22Rv1 (cell line): Measurements from ENCODE around the gene PXYLP1.

Source experiments
- ZFX ChIP-seq: fragments of 450-650 bp; IDR thresholded peaks from 2 replicates; pipeline ENCODE4 v1.6.1; 2017; ENCODE audit warnings: antibody characterized with exemption, borderline replicate concordance
- TF ChIP-seq, protein P1 (sequence below): fragments of 450-650 bp; IDR thresholded peaks from 2 replicates; pipeline ENCODE4 v1.5.1; 2017; ENCODE audit warnings: mild to moderate bottlenecking

DNA sequence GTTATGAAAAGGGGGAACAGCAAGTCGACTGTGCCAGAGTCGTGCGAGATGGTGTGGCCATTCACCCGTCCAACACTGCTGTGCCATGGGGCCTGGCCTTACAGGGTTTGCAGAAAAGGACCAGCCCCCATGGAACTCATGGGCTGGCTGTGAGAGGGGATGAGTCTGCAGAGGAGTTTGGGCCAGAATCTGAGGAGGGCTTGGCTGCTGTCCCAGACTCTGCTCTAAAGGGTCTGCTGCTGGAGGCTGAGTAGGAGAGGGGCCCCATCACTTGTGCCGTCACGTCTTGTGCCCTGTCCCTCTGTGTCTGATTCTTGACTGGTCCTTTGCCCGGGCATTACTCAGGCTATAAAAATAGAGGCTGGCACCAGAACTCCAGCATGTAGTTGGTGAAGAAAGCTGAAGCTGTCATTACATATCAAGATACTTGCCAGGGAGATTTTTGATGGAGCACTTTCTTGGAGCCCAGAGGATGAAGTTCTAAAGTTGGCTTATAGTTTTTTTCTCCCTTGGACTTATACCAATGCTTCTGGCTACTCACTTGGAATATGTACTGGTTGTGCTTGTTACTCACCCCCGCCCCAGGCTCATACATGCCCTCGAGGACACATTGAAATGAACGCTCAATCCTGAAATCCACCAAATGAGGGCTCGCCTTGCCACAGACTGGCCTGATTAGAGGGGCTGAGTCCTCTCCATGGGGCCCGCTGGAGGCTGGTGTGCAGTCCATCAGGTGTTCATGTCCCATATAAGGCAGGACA is 10.2 kb downstream of the PXYLP1 start:
- TF ChIP-seq, protein P1, sequence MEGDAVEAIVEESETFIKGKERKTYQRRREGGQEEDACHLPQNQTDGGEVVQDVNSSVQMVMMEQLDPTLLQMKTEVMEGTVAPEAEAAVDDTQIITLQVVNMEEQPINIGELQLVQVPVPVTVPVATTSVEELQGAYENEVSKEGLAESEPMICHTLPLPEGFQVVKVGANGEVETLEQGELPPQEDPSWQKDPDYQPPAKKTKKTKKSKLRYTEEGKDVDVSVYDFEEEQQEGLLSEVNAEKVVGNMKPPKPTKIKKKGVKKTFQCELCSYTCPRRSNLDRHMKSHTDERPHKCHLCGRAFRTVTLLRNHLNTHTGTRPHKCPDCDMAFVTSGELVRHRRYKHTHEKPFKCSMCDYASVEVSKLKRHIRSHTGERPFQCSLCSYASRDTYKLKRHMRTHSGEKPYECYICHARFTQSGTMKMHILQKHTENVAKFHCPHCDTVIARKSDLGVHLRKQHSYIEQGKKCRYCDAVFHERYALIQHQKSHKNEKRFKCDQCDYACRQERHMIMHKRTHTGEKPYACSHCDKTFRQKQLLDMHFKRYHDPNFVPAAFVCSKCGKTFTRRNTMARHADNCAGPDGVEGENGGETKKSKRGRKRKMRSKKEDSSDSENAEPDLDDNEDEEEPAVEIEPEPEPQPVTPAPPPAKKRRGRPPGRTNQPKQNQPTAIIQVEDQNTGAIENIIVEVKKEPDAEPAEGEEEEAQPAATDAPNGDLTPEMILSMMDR, result no peak
- TF ChIP-seq ZFX, result no peak
